ENCODE results near the gene PDCD5.
"Not testable (repeated sequence)": the region's sequence is repeated elsewhere in the genome, so short reads cannot be mapped to it uniquely, and the experiment has no call there.

PDCD5 gene

GRCh38 chr19:32580353-32580900 is 563 bp upstream of the PDCD5 start:
- DNase-seq (ENCODE audit: low spot score): no peak

GRCh38 chr19:32581705-32582179 is 752 bp downstream of the PDCD5 start:
- no peak for DNase-seq (ENCODE audit: low spot score)

GRCh38 chr19:32587747-32588504 is 6.9 kb downstream of the PDCD5 start:
- not testable (repeated sequence) for DNase-seq (ENCODE audit: low spot score)

- no peak for DNase-seq (ENCODE audit: low spot score)
Measured at GRCh38 chr19:32594021-32594420, 13.0 kb downstream of the PDCD5 start.

GRCh38 chr19:32595491-32595890 is 14.5 kb downstream of the PDCD5 start:
- no peak for DNase-seq (ENCODE audit: low spot score)

- no peak for DNase-seq (ENCODE audit: low spot score)
Measured at GRCh38 chr19:32598022-32598421, 17.0 kb downstream of the PDCD5 start.

- DNase-seq (ENCODE audit: low spot score): no peak
Measured at GRCh38 chr19:32599258-32599657, 18.3 kb downstream of the PDCD5 start.

GRCh38 chr19:32599736-32600157 is 18.8 kb downstream of the PDCD5 start:
- DNase-seq (ENCODE audit: low spot score): no peak

GRCh38 chr19:32603961-32604360 is 23.0 kb downstream of the PDCD5 start:
- DNase-seq (ENCODE audit: low spot score): no peak

GRCh38 chr19:32605544-32605943 is 24.6 kb downstream of the PDCD5 start:
- no peak for DNase-seq (ENCODE audit: low spot score)

- DNase-seq (ENCODE audit: low spot score): no peak
Measured at GRCh38 chr19:32606289-32606688, 25.3 kb downstream of the PDCD5 start.

- no peak for DNase-seq (ENCODE audit: low spot score)
Measured at GRCh38 chr19:32607479-32607878, 26.5 kb downstream of the PDCD5 start.

- no peak for DNase-seq (ENCODE audit: low spot score)
Measured at GRCh38 chr19:32611161-32611560, 30.2 kb downstream of the PDCD5 start.

- no peak for DNase-seq (ENCODE audit: low spot score)
Measured at GRCh38 chr19:32613008-32613407, 32.0 kb downstream of the PDCD5 start.

GRCh38 chr19:32614916-32615315 is 33.9 kb downstream of the PDCD5 start:
- no peak for DNase-seq (ENCODE audit: low spot score)

- DNase-seq (ENCODE audit: low spot score): no peak
Measured at GRCh38 chr19:32615569-32615968, 34.6 kb downstream of the PDCD5 start.

- DNase-seq (ENCODE audit: low spot score): no peak
Measured at GRCh38 chr19:32619051-32619685, 38.2 kb downstream of the PDCD5 start.

- no peak for DNase-seq (ENCODE audit: low spot score)
Measured at GRCh38 chr19:32622002-32622401, 41.0 kb downstream of the PDCD5 start.

- no peak for DNase-seq (ENCODE audit: low spot score)
Measured at GRCh38 chr19:32624410-32624809, 43.4 kb downstream of the PDCD5 start.

GRCh38 chr19:32626969-32627368 is 46.0 kb downstream of the PDCD5 start:
- DNase-seq (ENCODE audit: low spot score): no peak

- no peak for DNase-seq (ENCODE audit: low spot score)
Measured at GRCh38 chr19:32627714-32628270, 46.8 kb downstream of the PDCD5 start.

GRCh38 chr19:32630338-32630737 is 49.3 kb downstream of the PDCD5 start:
- no peak for DNase-seq (ENCODE audit: low spot score)

GRCh38 chr19:32631381-32631780 is 50.4 kb downstream of the PDCD5 start:
- no peak for DNase-seq (ENCODE audit: low spot score)
